Fibroblast of pulmonary artery (primary cell): ENCODE measurements around the gene RECQL5.
A peak's percentile ranks its signal among the peaks of the same experiment; 100 is the strongest.

Source experiments
- DNase-seq: peaks from one replicate; pipeline ENCODE4 v3.0.0-alpha.2; 2010; ENCODE audit warnings: low read depth
- H3K4me3 ChIP-seq: replicated peaks from 2 replicates; pipeline ENCODE4 v1.5.1; 2011; ENCODE audit warnings: low read depth, mild to moderate bottlenecking, control low read depth, low read length, moderate library complexity
- TF ChIP-seq, protein P1 (sequence below): IDR thresholded peaks from 2 replicates; pipeline ENCODE4 v1.5.1; 2011; ENCODE audit warnings: mild to moderate bottlenecking, control low read depth, low read length, inconsistent platforms; ENCODE audit errors: missing control alignments

RECQL5 gene

GRCh38 chr17:75664099-75664549, 2.8 kb downstream of the RECQL5 start:
- H3K4me3 ChIP-seq: no peak overlapping the region
- no peak for DNase-seq
- TF ChIP-seq, protein P1, sequence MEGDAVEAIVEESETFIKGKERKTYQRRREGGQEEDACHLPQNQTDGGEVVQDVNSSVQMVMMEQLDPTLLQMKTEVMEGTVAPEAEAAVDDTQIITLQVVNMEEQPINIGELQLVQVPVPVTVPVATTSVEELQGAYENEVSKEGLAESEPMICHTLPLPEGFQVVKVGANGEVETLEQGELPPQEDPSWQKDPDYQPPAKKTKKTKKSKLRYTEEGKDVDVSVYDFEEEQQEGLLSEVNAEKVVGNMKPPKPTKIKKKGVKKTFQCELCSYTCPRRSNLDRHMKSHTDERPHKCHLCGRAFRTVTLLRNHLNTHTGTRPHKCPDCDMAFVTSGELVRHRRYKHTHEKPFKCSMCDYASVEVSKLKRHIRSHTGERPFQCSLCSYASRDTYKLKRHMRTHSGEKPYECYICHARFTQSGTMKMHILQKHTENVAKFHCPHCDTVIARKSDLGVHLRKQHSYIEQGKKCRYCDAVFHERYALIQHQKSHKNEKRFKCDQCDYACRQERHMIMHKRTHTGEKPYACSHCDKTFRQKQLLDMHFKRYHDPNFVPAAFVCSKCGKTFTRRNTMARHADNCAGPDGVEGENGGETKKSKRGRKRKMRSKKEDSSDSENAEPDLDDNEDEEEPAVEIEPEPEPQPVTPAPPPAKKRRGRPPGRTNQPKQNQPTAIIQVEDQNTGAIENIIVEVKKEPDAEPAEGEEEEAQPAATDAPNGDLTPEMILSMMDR: no peak

DNA sequence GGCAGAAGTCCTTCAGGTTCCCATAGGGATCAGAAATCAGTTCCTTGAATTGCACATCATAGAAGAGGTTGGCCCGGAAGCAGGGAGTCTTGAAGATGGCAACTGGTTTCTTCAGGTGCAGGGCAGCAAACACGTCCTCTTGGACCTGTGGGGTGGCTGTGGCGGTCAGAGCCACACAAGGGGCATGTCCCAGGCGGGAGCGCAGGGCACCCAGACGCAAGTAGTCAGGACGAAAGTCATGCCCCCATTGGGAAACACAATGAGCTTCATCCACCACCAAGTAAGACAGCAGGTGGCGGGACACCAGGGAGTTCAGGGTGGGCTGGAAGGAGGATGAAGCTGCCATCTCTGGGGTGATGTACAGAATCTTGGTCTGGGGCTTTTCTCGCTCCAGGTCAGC, 4.4 kb downstream of the RECQL5 start:
- DNase-seq: no peak
- no peak overlapping the region for H3K4me3 ChIP-seq
- TF ChIP-seq, protein P1: no peak

DNA sequence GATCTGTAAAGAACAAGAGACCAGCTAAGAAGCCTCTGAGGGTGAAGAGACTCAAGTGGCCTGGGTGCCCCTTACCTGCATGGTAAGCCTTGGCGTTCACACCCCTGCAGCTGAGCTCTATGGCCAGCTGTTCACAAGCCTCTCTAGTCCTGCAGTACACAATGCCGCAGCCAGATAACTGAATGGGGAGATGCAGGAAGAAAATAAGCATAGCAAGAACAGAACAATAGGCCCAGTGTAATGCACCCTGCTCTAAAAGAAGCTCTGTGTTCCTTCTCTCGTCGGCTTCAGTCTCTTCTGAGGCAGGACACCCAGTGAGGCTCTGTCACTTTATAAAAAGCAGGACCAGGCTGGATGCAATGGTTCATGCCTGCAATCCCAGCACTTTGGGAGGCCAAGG, 5.4 kb downstream of the RECQL5 start:
- H3K4me3 ChIP-seq: no peak overlapping the region
- no peak for DNase-seq
- TF ChIP-seq, protein P1: no peak

- TF ChIP-seq, protein P1: no peak
- H3K4me3 ChIP-seq: no peak overlapping the region
- DNase-seq: no peak
Measured at GRCh38 chr17:75658237-75658636, 8.7 kb downstream of the RECQL5 start.

- peak; percentile 46 for DNase-seq
- TF ChIP-seq, protein P1: peak; percentile 31
- no peak overlapping the region for H3K4me3 ChIP-seq
Measured at GRCh38 chr17:75654176-75654575, 12.8 kb downstream of the RECQL5 start.

GRCh38 chr17:75652934-75653549, 13.9 kb downstream of the RECQL5 start:
- peak; percentile 43 for DNase-seq
- H3K4me3 ChIP-seq: no peak overlapping the region
- TF ChIP-seq, protein P1: peak; percentile 81

DNA sequence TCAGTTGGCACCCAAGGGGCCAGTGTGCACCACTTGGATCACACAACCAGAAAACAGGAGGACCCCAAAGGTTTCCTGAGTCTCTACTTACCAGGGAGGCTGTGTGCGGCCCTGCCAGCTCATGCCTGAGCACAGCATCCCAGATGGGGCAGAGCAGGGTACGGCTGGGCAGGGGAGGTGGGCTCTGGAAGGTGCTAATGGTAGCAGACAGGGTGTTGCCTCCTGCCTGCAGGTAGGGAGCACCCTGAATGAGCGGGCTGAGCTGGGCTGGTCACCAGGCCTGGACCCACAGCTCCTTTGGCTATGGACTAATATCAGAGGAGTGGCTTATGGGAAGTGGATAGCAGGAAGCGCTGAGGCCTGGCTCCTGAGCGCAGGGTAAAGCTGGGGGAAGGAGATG, 14.6 kb downstream of the RECQL5 start:
- DNase-seq: no peak
- TF ChIP-seq, protein P1: no peak

More for the DNA sequence above, 14.6 kb downstream of the RECQL5 start:
- no peak overlapping the region for H3K4me3 ChIP-seq
